Uterus (tissue), 4 donors: ENCODE measurements around the gene SLC44A5. TPM values are rescaled to one million over a fixed set of nuclear protein-coding genes. Genes with fewer than 3 reads are reported as not detected.

Experiments used
- DNase-seq, 2 donors: peaks; one replicate each; pipeline ENCODE4 v3.0.0-alpha.2; 2019 to 2020
- H3K27ac ChIP-seq, 2 donors: fragments of 200-600 bp; sonication (generic); 1 replicate in 1 of 2; 2 replicates in 1 of 2; pipeline ENCODE4 v1.5.1; 2016 to 2018
- H3K27me3 ChIP-seq, 2 donors: fragments of 200-600 bp; sonication (generic); one replicate each; pipeline ENCODE4 v1.5.1; 2018 to 2019; ENCODE audit warnings: control low read depth in 1 of 2
- H3K36me3 ChIP-seq, 2 donors: fragments of 200-600 bp; sonication (generic); one replicate each; pipeline ENCODE4 v1.5.1; 2019; ENCODE audit warnings: control low read depth in 1 of 2
- H3K4me1 ChIP-seq, 2 donors: fragments of 200-600 bp; sonication (generic); one replicate each; pipeline ENCODE4 v1.5.1; 2018 to 2019; ENCODE audit warnings: control low read depth in 1 of 2
- H3K4me3 ChIP-seq, 2 donors: fragments of 200-600 bp; sonication (generic); 1 replicate in 1 of 2; 2 replicates in 1 of 2; pipeline ENCODE4 v1.5.1; 2018 to 2019; ENCODE audit warnings: mild to moderate bottlenecking in 1 of 2
- H3K9me3 ChIP-seq, 2 donors: fragments of 200-600 bp; sonication (generic); one replicate each; pipeline ENCODE4 v1.5.1; 2019; ENCODE audit warnings: control low read depth in 1 of 2
- CTCF ChIP-seq, 4 experiments: fragments of 200-600 bp in 2 of 4; fragments of 450-650 bp in 2 of 4; sonication (generic) in 2 of 4; IDR thresholded peaks; one replicate each; pipeline ENCODE4 v1.5.1; 2016 to 2019; ENCODE audit warnings: antibody characterized with exemption in 4 of 4, mild to moderate bottlenecking in 2 of 4, moderate library complexity in 1 of 4
- POLR2A ChIP-seq, 2 donors: fragments of 450-650 bp; IDR thresholded peaks; one replicate each; pipeline ENCODE4 v1.6.1; 2016; ENCODE audit warnings: antibody characterized with exemption in 2 of 2, mild to moderate bottlenecking in 1 of 2, moderate library complexity in 1 of 2
- intact Hi-C: fragments of 100-400 bp; cut with DNase I; formaldehyde crosslinking; loops from one replicate; pipeline ENCODE4 v1.15.1; 2023; ENCODE audit warnings: low total_unique reads
- total RNA-seq, 4 donors: library from RNA; depleted of rRNA in 3 of 4; stranded (reverse); fragments of >200 nt in 3 of 4; gene quantifications; one replicate each; pipeline versions ENCODE4 v1.1.0 to v1.2.4, GENCODE V29; 2014 to 2023
- donor health status: DM: yes; HTN: yes; CAD: no.

SLC44A5 gene
- total RNA-seq, 4 donors from 2014 or later, result 1.6 to 5.5 (median 5.4) TPM; not detected in 1

- Histone ChIP-seq H3K9me3 (no peaks in the 10 kb centered on the region), H3K27ac (no peak overlapping the region), H3K4me3 (no peak overlapping the region), H3K4me1 (no peaks in the 10 kb centered on the region), H3K36me3 (no peaks in the 10 kb centered on the region), H3K27me3 (no peaks in the 10 kb centered on the region)
- no peak for TF ChIP-seq POLR2A (IDR thresholded peaks at IDR 0.05)
- no peak for TF ChIP-seq CTCF (IDR thresholded peaks at IDR 0.05)
- DNase-seq, result no peak
- intact Hi-C loops, result no loop called here
Measured at GRCh38 chr1:75579046-75579445, 31.9 kb downstream of the SLC44A5 start.

GRCh38 chr1:75575837-75576236 lies 35.1 kb downstream of the SLC44A5 start:
- Histone ChIP-seq H3K27me3 (no peaks in the 10 kb centered on the region), H3K4me1 (no peaks in the 10 kb centered on the region), H3K27ac (no peak overlapping the region), H3K9me3 (no peaks in the 10 kb centered on the region), H3K36me3 (no peaks in the 10 kb centered on the region), H3K4me3 (no peak overlapping the region)
- intact Hi-C loops, result no loop called here
- TF ChIP-seq POLR2A (IDR thresholded peaks at IDR 0.05) (no peak), CTCF (IDR thresholded peaks at IDR 0.05) (no peak)
- DNase-seq, result no peak

GRCh38 chr1:75567191-75567590 lies 43.7 kb downstream of the SLC44A5 start:
- no peak for DNase-seq
- no peaks in the 10 kb centered on the region for H3K4me1 ChIP-seq
- no peak overlapping the region for H3K27ac ChIP-seq
- no peaks in the 10 kb centered on the region for H3K36me3 ChIP-seq
- H3K27me3 ChIP-seq, result no peaks in the 10 kb centered on the region
- intact Hi-C loops, result no loop called here
- no peaks in the 10 kb centered on the region for H3K9me3 ChIP-seq
- no peak for TF ChIP-seq CTCF (IDR thresholded peaks at IDR 0.05)
- no peak for TF ChIP-seq POLR2A (IDR thresholded peaks at IDR 0.05)
- H3K4me3 ChIP-seq, result no peak overlapping the region

- TF ChIP-seq CTCF (IDR thresholded peaks at IDR 0.05) (no peak), POLR2A (IDR thresholded peaks at IDR 0.05) (no peak)
- Histone ChIP-seq H3K9me3 (no peaks in the 10 kb centered on the region), H3K4me3 (no peak overlapping the region), H3K27ac (no peak overlapping the region), H3K36me3 (no peaks in the 10 kb centered on the region), H3K4me1 (no peaks in the 10 kb centered on the region), H3K27me3 (no peaks in the 10 kb centered on the region)
- intact Hi-C loops, result no loop called here
- no peak for DNase-seq
Measured at GRCh38 chr1:75559800-75560199, 51.1 kb downstream of the SLC44A5 start.

GRCh38 chr1:75559136-75559535 lies 51.8 kb downstream of the SLC44A5 start:
- intact Hi-C loops, result no loop called here
- Histone ChIP-seq H3K27me3 (no peaks in the 10 kb centered on the region), H3K9me3 (no peaks in the 10 kb centered on the region), H3K4me1 (no peaks in the 10 kb centered on the region), H3K27ac (no peak overlapping the region), H3K4me3 (no peak overlapping the region), H3K36me3 (no peaks in the 10 kb centered on the region)
- DNase-seq, result no peak
- no peak for TF ChIP-seq CTCF (IDR thresholded peaks at IDR 0.05)
- TF ChIP-seq POLR2A (IDR thresholded peaks at IDR 0.05), result no peak
